Astrocyte (in vitro differentiated cells and primary cell): ENCODE data around the gene CFAP52. TPM values are rescaled to one million over a fixed set of nuclear protein-coding genes. Genes with fewer than 3 reads are reported as not detected.
A peak's percentile ranks its signal among the peaks of the same experiment; 100 is the strongest.

Experiments used
- DNase-seq: peaks from one replicate; pipeline ENCODE4 v3.0.0-alpha.2; 2010; ENCODE audit warnings: low read depth
- FAIRE-seq: peaks from 2 replicates; lab custom pipeline; 2011; peaks lifted over from hg19 to GRCh38; lab: Jason Lieb, UNC
- H2AFZ ChIP-seq: 2 replicates; pipeline ENCODE4 v1.6.0; 2012; ENCODE audit warnings: low read depth, low read length, inconsistent platforms
- H3K27ac ChIP-seq: 2 replicates; pipeline ENCODE4 v1.5.1; 2011; ENCODE audit warnings: low read depth, low read length, inconsistent platforms
- H3K27me3 ChIP-seq: 2 replicates; pipeline ENCODE4 v1.6.0; 2011; ENCODE audit warnings: low read length, inconsistent platforms; ENCODE audit not compliant: insufficient read depth
- H3K36me3 ChIP-seq: 2 replicates; pipeline ENCODE4 v1.5.1; 2011; ENCODE audit warnings: low read length, inconsistent platforms; ENCODE audit not compliant: insufficient read depth
- H3K4me1 ChIP-seq: 2 replicates; pipeline ENCODE4 v1.5.1; 2011; ENCODE audit warnings: low read length, inconsistent platforms; ENCODE audit not compliant: insufficient read depth
- H3K4me2 ChIP-seq: 2 replicates; pipeline ENCODE4 v1.6.0; 2012; ENCODE audit warnings: low read length, inconsistent platforms
- H3K4me3 ChIP-seq: 2 replicates; pipeline ENCODE4 v1.5.1; 2011; ENCODE audit warnings: low read depth, mild to moderate bottlenecking, low read length, inconsistent platforms; ENCODE audit not compliant: insufficient read depth
- H3K79me2 ChIP-seq: 2 replicates; pipeline ENCODE4 v1.6.0; 2012; ENCODE audit warnings: mild to moderate bottlenecking, low read length, inconsistent platforms; ENCODE audit not compliant: insufficient read depth
- H3K9ac ChIP-seq: 2 replicates; pipeline ENCODE4 v1.6.0; 2012; ENCODE audit warnings: mild to moderate bottlenecking, low read length, inconsistent platforms
- H3K9me3 ChIP-seq: 2 replicates; pipeline ENCODE4 v1.5.1; 2012; ENCODE audit warnings: low read depth, mild to moderate bottlenecking, low read length, inconsistent platforms; ENCODE audit not compliant: insufficient read depth
- H4K20me1 ChIP-seq: 2 replicates; pipeline ENCODE4 v1.6.0; 2012; ENCODE audit warnings: low read length, inconsistent platforms; ENCODE audit not compliant: insufficient read depth
- H3K27ac Mint-ChIP-seq: one replicate; pipeline ENCODE4 v1.8.0; 2021; ENCODE audit warnings: mild to moderate bottlenecking, mixed read lengths; ENCODE audit not compliant: unreplicated experiment
- H3K27me3 Mint-ChIP-seq: one replicate; pipeline ENCODE4 v1.8.0; 2021; ENCODE audit warnings: low read depth, mixed read lengths; ENCODE audit not compliant: unreplicated experiment
- H3K36me3 Mint-ChIP-seq: one replicate; pipeline ENCODE4 v1.8.0; 2021; ENCODE audit warnings: low read depth, mixed read lengths; ENCODE audit not compliant: unreplicated experiment
- H3K4me1 Mint-ChIP-seq: one replicate; pipeline ENCODE4 v1.8.0; 2021; ENCODE audit warnings: low read depth, mixed read lengths; ENCODE audit not compliant: unreplicated experiment
- H3K4me3 Mint-ChIP-seq: one replicate; pipeline ENCODE4 v1.8.0; 2021; ENCODE audit warnings: mild to moderate bottlenecking, moderate library complexity, mixed read lengths; ENCODE audit not compliant: unreplicated experiment
- H3K9me3 Mint-ChIP-seq: one replicate; pipeline ENCODE4 v1.8.0; 2021; ENCODE audit warnings: mild to moderate bottlenecking, mixed read lengths; ENCODE audit not compliant: unreplicated experiment
- CTCF ChIP-seq: IDR thresholded peaks from 2 replicates; pipeline ENCODE4 v1.5.1; 2011; ENCODE audit warnings: low read depth, mild to moderate bottlenecking, inconsistent platforms, low read length, moderate library complexity; ENCODE audit not compliant: insufficient read depth
- EZH2 ChIP-seq: IDR thresholded peaks from 2 replicates; pipeline ENCODE4 v1.6.1; 2012; ENCODE audit warnings: mild to moderate bottlenecking, low read length, inconsistent platforms; ENCODE audit not compliant: insufficient read depth
- total RNA-seq: library from RNA; stranded (reverse); gene quantifications from 2 replicates; pipeline ENCODE4 v1.2.1, GENCODE V29; 2021

The CFAP52 gene
- total RNA-seq, 1 donor from 2014 or later = not detected

GRCh38 chr17:9643611-9644010 lies 67.2 kb downstream of the CFAP52 start:
- no peaks in the 10 kb centered on the region for H3K27me3 ChIP-seq
- no peak overlapping the region for H2AFZ ChIP-seq
- peak overlapping the region; percentile 97 for H3K27ac Mint-ChIP-seq
- no peaks in the 10 kb centered on the region for H3K79me2 ChIP-seq
- H3K27ac ChIP-seq = no peak overlapping the region
- DNase-seq = peak; percentile 58
- H3K4me3 Mint-ChIP-seq = peak overlapping the region; percentile 91
- peak overlapping the region; percentile 16 for H3K4me2 ChIP-seq
- no peak overlapping the region for H3K4me3 ChIP-seq
- no peaks in the 10 kb centered on the region for H3K9me3 ChIP-seq
- H4K20me1 ChIP-seq = no peaks in the 10 kb centered on the region
- no peaks in the 10 kb centered on the region for H3K36me3 Mint-ChIP-seq
- H3K27me3 Mint-ChIP-seq = no peaks in the 10 kb centered on the region
- FAIRE-seq = peak; percentile 9
- peaks cover 23% of the 10 kb centered on the region for H3K4me1 Mint-ChIP-seq
- H3K4me1 ChIP-seq = peaks cover 26% of the 10 kb centered on the region
- no peak overlapping the region for H3K9ac ChIP-seq
- no peaks in the 10 kb centered on the region for H3K9me3 Mint-ChIP-seq
- TF ChIP-seq EZH2 (no peak), CTCF (no peak)
- H3K36me3 ChIP-seq = no peaks in the 10 kb centered on the region

- Histone ChIP-seq H3K27ac (peak within 1 kb of the TSS; percentile 2), H3K9ac (peak within 1 kb of the TSS; percentile 66), H3K79me2 (no peaks in the 10 kb centered on the region), H4K20me1 (no peaks in the 10 kb centered on the region), H3K9me3 (no peaks in the 10 kb centered on the region), H3K36me3 (no peaks in the 10 kb centered on the region), H2AFZ (peak within 1 kb of the TSS; percentile 88), H3K27me3 (no peaks in the 10 kb centered on the region), H3K4me2 (peak within 1 kb of the TSS; percentile 95), H3K4me3 (peak within 1 kb of the TSS; percentile 63), H3K4me1 (peaks cover 27% of the 10 kb centered on the region)
- peak within 1 kb of the TSS; percentile 96 for H3K4me3 Mint-ChIP-seq
- DNase-seq (no peak), FAIRE-seq (no peak)
- no peak for TF ChIP-seq CTCF
- TF ChIP-seq EZH2 = peak; percentile 43
- H3K27ac Mint-ChIP-seq = peak within 1 kb of the TSS; percentile 97
- H3K4me1 Mint-ChIP-seq = peaks cover 26% of the 10 kb centered on the region
- no peaks in the 10 kb centered on the region for H3K27me3 Mint-ChIP-seq
- H3K36me3 Mint-ChIP-seq = no peaks in the 10 kb centered on the region
- no peaks in the 10 kb centered on the region for H3K9me3 Mint-ChIP-seq
Observed at GRCh38 chr17:9644910-9645751, 68.7 kb downstream of the CFAP52 start, which contains the start of gene USP43. Gene USP43 (plus strand): TSS chr17:9645517. CDS start chr17:9645633, 116 bp downstream.
